SU-DHL-6 (cell line): ENCODE results near the gene DAND5.

Source experiments
- H2AFZ ChIP-seq: fragments of 200-600 bp; sonication (generic); 2 replicates; pipeline ENCODE4 v1.6.1; 2014; ENCODE audit warnings: low read depth, mild to moderate bottlenecking, moderate library complexity, mixed read lengths, antibody characterized with exemption, low read length; ENCODE audit not compliant: severe bottlenecking
- H3F3A ChIP-seq: fragments of 200-600 bp; shearing (Covaris generic); 2 replicates; pipeline ENCODE4 v1.6.0; 2016; ENCODE audit warnings: antibody characterized with exemption, mild to moderate bottlenecking; ENCODE audit not compliant: insufficient read depth
- H3K27ac ChIP-seq: fragments of 200-600 bp; sonication (generic); 2 replicates; pipeline ENCODE4 v1.5.1; 2016; ENCODE audit warnings: low read depth, mild to moderate bottlenecking, low read length, moderate library complexity, mixed read lengths
- H3K27me3 ChIP-seq: fragments of 200-600 bp; sonication (generic), shearing (Covaris generic); 2 replicates; pipeline ENCODE4 v1.6.0; 2014; ENCODE audit warnings: mild to moderate bottlenecking, low read length
- H3K36me3 ChIP-seq: fragments of 200-600 bp; sonication (generic); 2 replicates; pipeline ENCODE4 v1.6.1; 2014; ENCODE audit warnings: mild to moderate bottlenecking, low read length, mixed read lengths
- H3K4me2 ChIP-seq: fragments of 300-600, 200-600 bp; shearing (Covaris generic), sonication (generic); 2 replicates; pipeline ENCODE4 v1.6.0; 2014; ENCODE audit warnings: low read length, low read depth, mild to moderate bottlenecking; ENCODE audit not compliant: poor library complexity, severe bottlenecking
- H3K4me3 ChIP-seq: fragments of 200-600 bp; sonication (generic); 2 replicates; pipeline ENCODE4 v1.5.1; 2014; ENCODE audit warnings: antibody characterized with exemption, low read length, mild to moderate bottlenecking, mixed read lengths; ENCODE audit not compliant: insufficient read depth, poor library complexity, severe bottlenecking
- H3K79me2 ChIP-seq: fragments of 200-600 bp; sonication (generic); 2 replicates; pipeline ENCODE4 v1.6.1; 2014; ENCODE audit warnings: mild to moderate bottlenecking, low read length, moderate library complexity; ENCODE audit not compliant: insufficient read depth
- H3K9ac ChIP-seq: fragments of 200-600 bp; sonication (generic); 2 replicates; pipeline ENCODE4 v1.7.0; 2014; ENCODE audit warnings: mild to moderate bottlenecking, low read length
- H3K9me2 ChIP-seq: fragments of 200-600 bp; sonication (generic); replicated peaks from 2 replicates; pipeline ENCODE4 v1.6.1; 2014; ENCODE audit warnings: low read length; ENCODE audit not compliant: insufficient read depth
- H3K9me3 ChIP-seq: fragments of 200-600 bp; sonication (generic); 2 replicates; pipeline ENCODE4 v1.6.1; 2014; ENCODE audit warnings: low read length, mixed read lengths; ENCODE audit not compliant: insufficient read depth
- H4K20me1 ChIP-seq: fragments of 200-600 bp; sonication (generic); 2 replicates; pipeline ENCODE4 v1.6.1; 2014; ENCODE audit warnings: low read depth, mild to moderate bottlenecking, antibody characterized with exemption, low read length, moderate library complexity, mixed read lengths
- CTCF ChIP-seq: fragments of 200-600 bp; sonication (generic); IDR thresholded peaks from one replicate; pipeline ENCODE4 v1.5.1; 2017; ENCODE audit warnings: antibody characterized with exemption, mild to moderate bottlenecking, low read length, moderate library complexity; ENCODE audit not compliant: insufficient read depth, poor library complexity, severe bottlenecking
- EZH2phosphoT487 ChIP-seq: fragments of 200-600 bp; sonication (generic), shearing (Covaris generic); conservative IDR thresholded peaks from 2 replicates; pipeline ENCODE4 v1.6.1; 2018; ENCODE audit warnings: mild to moderate bottlenecking, antibody characterized with exemption, low read length, moderate library complexity, mixed read lengths

Gene DAND5

GRCh38 chr19:12946731-12947496 is 22.5 kb upstream of the DAND5 start:
- Histone ChIP-seq H3K79me2 (peaks cover 30% of the 10 kb centered on the region), H3K36me3 (peaks cover 13% of the 10 kb centered on the region), H3K9ac (peak overlapping the region; percentile 84), H2AFZ (no peak overlapping the region), H3K4me3 (peak overlapping the region; percentile 82), H3K4me2 (peak overlapping the region; percentile 87), H3K9me3 (no peaks in the 10 kb centered on the region), H3F3A (peaks cover 42% of the 10 kb centered on the region), H3K27ac (peak overlapping the region; percentile 68), H3K27me3 (no peaks in the 10 kb centered on the region), H4K20me1 (no peaks in the 10 kb centered on the region), H3K9me2 (no peaks in the 10 kb centered on the region)
- TF ChIP-seq CTCF, result no peak
- no peak for TF ChIP-seq EZH2phosphoT487

- Histone ChIP-seq H4K20me1 (no peaks in the 10 kb centered on the region), H2AFZ (no peak overlapping the region), H3K9ac (peak overlapping the region; percentile 84; the same call in 1 of the 2 replicates), H3K27me3 (no peaks in the 10 kb centered on the region), H3K9me2 (no peaks in the 10 kb centered on the region), H3K79me2 (peaks cover 30% of the 10 kb centered on the region), H3K9me3 (no peaks in the 10 kb centered on the region), H3F3A (peaks cover 33% of the 10 kb centered on the region), H3K27ac (no peak overlapping the region), H3K36me3 (peaks cover 13% of the 10 kb centered on the region), H3K4me2 (peak overlapping the region; percentile 87), H3K4me3 (no peak overlapping the region)
- TF ChIP-seq EZH2phosphoT487, result no peak
- no peak for TF ChIP-seq CTCF
Measured at GRCh38 chr19:12947702-12948611, 21.4 kb upstream of the DAND5 start.

GRCh38 chr19:12948612-12949362 is 20.6 kb upstream of the DAND5 start:
- H3F3A ChIP-seq, result peaks cover 29% of the 10 kb centered on the region
- no peak overlapping the region for H2AFZ ChIP-seq
- peaks cover 14% of the 10 kb centered on the region; the same call in 1 of the 2 replicates for H3K36me3 ChIP-seq
- no peak overlapping the region for H3K27ac ChIP-seq
- TF ChIP-seq CTCF, result no peak
- TF ChIP-seq EZH2phosphoT487, result no peak
- no peak overlapping the region for H3K9ac ChIP-seq
- H4K20me1 ChIP-seq, result no peaks in the 10 kb centered on the region; the same call in 1 of the 2 replicates
- H3K9me2 ChIP-seq, result no peaks in the 10 kb centered on the region
- no peak overlapping the region for H3K4me2 ChIP-seq
- H3K79me2 ChIP-seq, result peaks cover 30% of the 10 kb centered on the region
- no peaks in the 10 kb centered on the region for H3K9me3 ChIP-seq
- H3K27me3 ChIP-seq, result no peaks in the 10 kb centered on the region
- no peak overlapping the region for H3K4me3 ChIP-seq
